WI38 (cell line): Measurements from ENCODE around the gene PAK5.

Experiments
- H3K4me3 ChIP-seq: 2 replicates; pipeline ENCODE4 v1.5.1; 2011; ENCODE audit warnings: low read depth, mild to moderate bottlenecking, control low read depth, low read length
- TF ChIP-seq, protein P1 (sequence below): IDR thresholded peaks from 2 replicates; pipeline ENCODE4 v1.5.1; 2012; ENCODE audit warnings: low read depth, mild to moderate bottlenecking, control low read depth, low read length

PAK5 gene

GRCh38 chr20:9740486-9740885, 98.4 kb downstream of the PAK5 start:
- TF ChIP-seq, protein P1, sequence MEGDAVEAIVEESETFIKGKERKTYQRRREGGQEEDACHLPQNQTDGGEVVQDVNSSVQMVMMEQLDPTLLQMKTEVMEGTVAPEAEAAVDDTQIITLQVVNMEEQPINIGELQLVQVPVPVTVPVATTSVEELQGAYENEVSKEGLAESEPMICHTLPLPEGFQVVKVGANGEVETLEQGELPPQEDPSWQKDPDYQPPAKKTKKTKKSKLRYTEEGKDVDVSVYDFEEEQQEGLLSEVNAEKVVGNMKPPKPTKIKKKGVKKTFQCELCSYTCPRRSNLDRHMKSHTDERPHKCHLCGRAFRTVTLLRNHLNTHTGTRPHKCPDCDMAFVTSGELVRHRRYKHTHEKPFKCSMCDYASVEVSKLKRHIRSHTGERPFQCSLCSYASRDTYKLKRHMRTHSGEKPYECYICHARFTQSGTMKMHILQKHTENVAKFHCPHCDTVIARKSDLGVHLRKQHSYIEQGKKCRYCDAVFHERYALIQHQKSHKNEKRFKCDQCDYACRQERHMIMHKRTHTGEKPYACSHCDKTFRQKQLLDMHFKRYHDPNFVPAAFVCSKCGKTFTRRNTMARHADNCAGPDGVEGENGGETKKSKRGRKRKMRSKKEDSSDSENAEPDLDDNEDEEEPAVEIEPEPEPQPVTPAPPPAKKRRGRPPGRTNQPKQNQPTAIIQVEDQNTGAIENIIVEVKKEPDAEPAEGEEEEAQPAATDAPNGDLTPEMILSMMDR = no peak
- H3K4me3 ChIP-seq = no peak overlapping the region

- H3K4me3 ChIP-seq = no peak overlapping the region
- TF ChIP-seq, protein P1 = no peak
These were observed 98.9 kb downstream of the PAK5 start for GRCh38 chr20:9739991-9740390.

- TF ChIP-seq, protein P1 = no peak
These were observed 102.5 kb downstream of the PAK5 start for GRCh38 chr20:9736373-9736772.

DNA sequence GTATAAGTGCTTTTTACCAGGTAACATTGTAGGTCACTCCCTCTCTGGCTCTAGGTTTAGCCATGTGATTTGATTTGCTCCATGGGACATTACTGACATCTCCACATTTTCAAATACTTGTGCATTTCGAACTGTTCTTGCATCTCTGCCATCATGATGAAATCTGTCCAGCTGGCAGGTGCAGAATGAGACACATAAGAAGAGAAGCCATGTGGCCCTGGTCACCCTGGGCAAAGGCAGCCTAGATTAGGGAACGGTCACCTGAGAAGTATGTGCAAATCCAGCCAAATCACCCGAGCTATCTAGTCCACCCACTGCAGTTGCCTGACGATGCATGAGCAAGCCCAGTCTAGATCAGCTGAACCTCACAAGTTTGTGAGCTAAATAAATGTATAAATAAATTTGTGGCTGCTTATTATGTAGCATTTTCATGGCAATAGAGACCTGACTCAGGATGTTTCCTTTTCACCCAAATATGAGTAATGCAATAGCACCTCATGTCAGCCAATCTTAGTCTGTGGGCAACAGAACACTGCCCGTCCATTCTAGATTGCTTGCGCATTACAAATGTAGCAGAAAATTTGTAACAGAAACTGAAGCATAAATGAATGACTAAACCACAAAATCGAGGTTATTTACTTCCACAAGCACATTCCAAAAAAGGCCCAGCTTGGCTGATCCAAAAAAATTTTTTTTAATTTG, 115.2 kb downstream of the PAK5 start:
- no peak overlapping the region for H3K4me3 ChIP-seq
- TF ChIP-seq, protein P1 = no peak

More at GRCh38 chr20:9736373-9736772, 102.5 kb downstream of the PAK5 start:
- no peak overlapping the region for H3K4me3 ChIP-seq

- TF ChIP-seq, protein P1 = no peak
- no peak overlapping the region for H3K4me3 ChIP-seq
These were observed 127.0 kb downstream of the PAK5 start for GRCh38 chr20:9711872-9712271.

- no peak overlapping the region for H3K4me3 ChIP-seq
- TF ChIP-seq, protein P1 = no peak
These were observed 128.2 kb downstream of the PAK5 start for GRCh38 chr20:9710685-9711084.

DNA sequence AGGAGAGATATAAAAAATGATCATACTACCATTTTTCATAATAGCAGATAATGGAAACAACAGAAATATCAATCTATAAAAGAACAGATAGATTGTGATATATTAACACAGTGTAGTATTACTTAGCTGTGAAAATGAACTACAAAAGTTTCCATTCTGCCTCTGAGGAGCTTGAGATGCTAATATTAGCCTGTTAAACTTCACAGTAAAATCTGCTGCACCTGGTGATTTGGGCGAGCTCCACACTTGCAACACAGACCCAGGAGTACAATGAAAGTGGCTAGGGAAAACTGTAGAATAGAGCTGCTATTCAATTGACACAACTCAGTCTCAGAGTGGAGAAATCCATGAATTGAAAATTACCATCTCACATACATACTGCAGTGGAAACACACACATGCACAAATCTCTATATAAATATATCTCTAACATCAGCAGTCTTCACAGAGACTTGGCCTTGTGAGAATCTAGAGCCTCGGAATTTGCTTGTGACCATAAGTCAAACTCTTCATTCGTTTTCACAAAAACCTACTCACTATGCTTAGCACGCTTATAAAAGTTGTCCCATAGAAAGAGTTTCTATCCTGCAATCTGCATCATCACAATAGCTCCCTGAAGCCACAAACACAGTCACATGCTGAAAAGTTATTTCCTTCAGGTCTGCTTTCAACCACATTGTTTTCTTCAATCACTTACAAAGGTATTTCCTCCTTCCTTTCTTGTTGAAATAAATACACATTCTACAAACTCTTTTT, 133.0 kb downstream of the PAK5 start:
- H3K4me3 ChIP-seq = no peak overlapping the region
- TF ChIP-seq, protein P1 = no peak
